Heart left ventricle (tissue), 13 donors: ENCODE data around the gene APOB.

ENCODE experiments used
- CTCF ChIP-seq, 12 donors: fragments of 200-600 bp; sonication (generic) in 4 of 12; IDR thresholded peaks; one replicate each; pipeline versions ENCODE4 v1.5.0 to v1.8.0; 2018 to 2022; ENCODE audit warnings: antibody characterized with exemption in 12 of 12, mild to moderate bottlenecking in 5 of 12
- POLR2A ChIP-seq, 2 donors: fragments of 450-650 bp; IDR thresholded peaks; one replicate each; pipeline ENCODE4 v1.6.1; 2017; ENCODE audit warnings: antibody characterized with exemption in 2 of 2, mild to moderate bottlenecking in 2 of 2, moderate library complexity in 2 of 2
- donor health status: ischemic (EF 13 %, LVEDD 7.1; RV severe dilation, severe dysfunction).
- donor health status: DM: no; HTN: yes; CAD: no.
- donor health status: DM: no; HTN: no; CAD: no.
- donor health status: ischemic (EF 25% LVEDD 6.9; RV normal size, moderate dysfunction).
- donor health status: ischemic (EF 25% LVEDD 5.7; RV mildly dilated, moderate dysfunction).
- donor health status: ischemic (EF 35%, LVEDD 5.7; RV mildly dilated, moderate dysfunction).
- donor health status: nonischemic (EF 11% LVEDD 7.7; RV severe dilation, severe dysfunction).
- donor health status: DM: yes; HTN: yes; CAD: no.
- donor health status: PGD.
- donor health status: ischemic (EF 29% LVEDD 5.4; RV normal size, mild dysfunction).
- donor health status: nonischemic (EF 23%, LVEDD 6.1; RV moderate dilation, normal function).

GRCh38 chr2:20983844-20984243 is 60.0 kb downstream of the APOB start:
- no peak for TF ChIP-seq POLR2A (IDR thresholded peaks at IDR 0.05)
- no peak for TF ChIP-seq CTCF (IDR thresholded peaks at IDR 0.05)
